Mucosa of stomach (tissue), 1 donor: Measurements from ENCODE around the gene LHFPL6.

Experiments
- H3K27me3 ChIP-seq: one replicate; pipeline ENCODE4 v1.7.0; 2013; ENCODE audit warnings: mild to moderate bottlenecking, low read length; ENCODE audit not compliant: control insufficient read depth, insufficient read depth
- H3K36me3 ChIP-seq: one replicate; pipeline ENCODE4 v1.7.0; 2013; ENCODE audit warnings: low read length; ENCODE audit not compliant: control insufficient read depth, insufficient read depth
- H3K4me1 ChIP-seq: one replicate; pipeline ENCODE4 v1.7.0; 2013; ENCODE audit warnings: mild to moderate bottlenecking, low read length; ENCODE audit not compliant: control insufficient read depth, insufficient read depth
- H3K4me3 ChIP-seq: one replicate; pipeline ENCODE4 v1.7.0; 2013; ENCODE audit warnings: low read length
- H3K9ac ChIP-seq: one replicate; pipeline ENCODE4 v1.7.0; 2013; ENCODE audit warnings: mild to moderate bottlenecking, low read length, moderate library complexity
- H3K9me3 ChIP-seq: one replicate; pipeline ENCODE4 v1.7.0; 2013; ENCODE audit warnings: mild to moderate bottlenecking, low read length, moderate library complexity; ENCODE audit not compliant: control insufficient read depth
- donor health status: Pancreatic carcinoma.

Gene LHFPL6

GRCh38 chr13:39415008-39415802 is 187.8 kb downstream of the LHFPL6 start:
- Histone ChIP-seq H3K4me1 (no peaks in the 10 kb centered on the region), H3K36me3 (no peaks in the 10 kb centered on the region), H3K27me3 (no peaks in the 10 kb centered on the region), H3K9ac (no peak overlapping the region), H3K9me3 (no peaks in the 10 kb centered on the region), H3K4me3 (no peak overlapping the region)

- Histone ChIP-seq H3K9ac (no peak overlapping the region), H3K9me3 (no peaks in the 10 kb centered on the region), H3K4me1 (no peaks in the 10 kb centered on the region), H3K36me3 (no peaks in the 10 kb centered on the region), H3K4me3 (no peak overlapping the region), H3K27me3 (no peaks in the 10 kb centered on the region)
Measured at GRCh38 chr13:39414339-39414738, 188.7 kb downstream of the LHFPL6 start.

- H3K4me1 ChIP-seq, result no peaks in the 10 kb centered on the region
- H3K27me3 ChIP-seq, result no peaks in the 10 kb centered on the region
- H3K9me3 ChIP-seq, result no peaks in the 10 kb centered on the region
- no peak overlapping the region for H3K9ac ChIP-seq
- no peak overlapping the region for H3K4me3 ChIP-seq
- H3K36me3 ChIP-seq, result no peaks in the 10 kb centered on the region
Measured at GRCh38 chr13:39411511-39411910, 191.5 kb downstream of the LHFPL6 start.

GRCh38 chr13:39410964-39411363 is 192.0 kb downstream of the LHFPL6 start:
- H3K27me3 ChIP-seq, result no peaks in the 10 kb centered on the region
- no peak overlapping the region for H3K4me3 ChIP-seq
- H3K4me1 ChIP-seq, result no peaks in the 10 kb centered on the region
- H3K36me3 ChIP-seq, result no peaks in the 10 kb centered on the region
- H3K9me3 ChIP-seq, result no peaks in the 10 kb centered on the region
- no peak overlapping the region for H3K9ac ChIP-seq

GRCh38 chr13:39410096-39410901 is 192.7 kb downstream of the LHFPL6 start:
- Histone ChIP-seq H3K27me3 (no peaks in the 10 kb centered on the region), H3K4me1 (no peaks in the 10 kb centered on the region), H3K9me3 (no peaks in the 10 kb centered on the region), H3K4me3 (no peak overlapping the region), H3K36me3 (no peaks in the 10 kb centered on the region), H3K9ac (no peak overlapping the region)

- H3K9me3 ChIP-seq, result no peaks in the 10 kb centered on the region
- H3K4me1 ChIP-seq, result no peaks in the 10 kb centered on the region
- no peak overlapping the region for H3K9ac ChIP-seq
- H3K27me3 ChIP-seq, result no peaks in the 10 kb centered on the region
- no peak overlapping the region for H3K4me3 ChIP-seq
- no peaks in the 10 kb centered on the region for H3K36me3 ChIP-seq
Measured at GRCh38 chr13:39408512-39408911, 194.5 kb downstream of the LHFPL6 start.

GRCh38 chr13:39407786-39408185 is 195.2 kb downstream of the LHFPL6 start:
- no peaks in the 10 kb centered on the region for H3K27me3 ChIP-seq
- H3K4me3 ChIP-seq, result no peak overlapping the region
- H3K4me1 ChIP-seq, result no peaks in the 10 kb centered on the region
- H3K36me3 ChIP-seq, result no peaks in the 10 kb centered on the region
- no peak overlapping the region for H3K9ac ChIP-seq
- no peaks in the 10 kb centered on the region for H3K9me3 ChIP-seq

GRCh38 chr13:39407138-39407537 is 195.9 kb downstream of the LHFPL6 start:
- Histone ChIP-seq H3K9ac (no peak overlapping the region), H3K36me3 (no peaks in the 10 kb centered on the region), H3K4me3 (no peak overlapping the region), H3K27me3 (no peaks in the 10 kb centered on the region), H3K9me3 (no peaks in the 10 kb centered on the region), H3K4me1 (no peaks in the 10 kb centered on the region)

GRCh38 chr13:39406688-39407087 is 196.3 kb downstream of the LHFPL6 start:
- H3K9ac ChIP-seq, result no peak overlapping the region
- no peaks in the 10 kb centered on the region for H3K9me3 ChIP-seq
- H3K36me3 ChIP-seq, result no peaks in the 10 kb centered on the region
- no peaks in the 10 kb centered on the region for H3K4me1 ChIP-seq
- H3K4me3 ChIP-seq, result no peak overlapping the region
- no peaks in the 10 kb centered on the region for H3K27me3 ChIP-seq

GRCh38 chr13:39405596-39406205 is 197.3 kb downstream of the LHFPL6 start:
- no peaks in the 10 kb centered on the region for H3K27me3 ChIP-seq
- H3K4me1 ChIP-seq, result no peaks in the 10 kb centered on the region
- H3K9ac ChIP-seq, result no peak overlapping the region
- H3K9me3 ChIP-seq, result no peaks in the 10 kb centered on the region
- H3K36me3 ChIP-seq, result no peaks in the 10 kb centered on the region
- H3K4me3 ChIP-seq, result no peak overlapping the region

- Histone ChIP-seq H3K27me3 (no peaks in the 10 kb centered on the region), H3K9me3 (no peaks in the 10 kb centered on the region), H3K36me3 (no peaks in the 10 kb centered on the region), H3K4me1 (no peaks in the 10 kb centered on the region), H3K9ac (no peak overlapping the region), H3K4me3 (no peak overlapping the region)
Measured at GRCh38 chr13:39405107-39405506, 197.9 kb downstream of the LHFPL6 start.

- no peaks in the 10 kb centered on the region for H3K4me1 ChIP-seq
- no peaks in the 10 kb centered on the region for H3K27me3 ChIP-seq
- H3K36me3 ChIP-seq, result no peaks in the 10 kb centered on the region
- no peaks in the 10 kb centered on the region for H3K9me3 ChIP-seq
- H3K4me3 ChIP-seq, result no peak overlapping the region
- H3K9ac ChIP-seq, result no peak overlapping the region
Measured at GRCh38 chr13:39403106-39403505, 199.9 kb downstream of the LHFPL6 start.
